Measurements from ENCODE around the gene MYO15A. TPM values are rescaled to one million over a fixed set of nuclear protein-coding genes. Genes with fewer than 3 reads are reported as not detected.

MYO15A gene
- total RNA-seq, 1 experiment from 2014 or later = 3.5 TPM

DNA sequence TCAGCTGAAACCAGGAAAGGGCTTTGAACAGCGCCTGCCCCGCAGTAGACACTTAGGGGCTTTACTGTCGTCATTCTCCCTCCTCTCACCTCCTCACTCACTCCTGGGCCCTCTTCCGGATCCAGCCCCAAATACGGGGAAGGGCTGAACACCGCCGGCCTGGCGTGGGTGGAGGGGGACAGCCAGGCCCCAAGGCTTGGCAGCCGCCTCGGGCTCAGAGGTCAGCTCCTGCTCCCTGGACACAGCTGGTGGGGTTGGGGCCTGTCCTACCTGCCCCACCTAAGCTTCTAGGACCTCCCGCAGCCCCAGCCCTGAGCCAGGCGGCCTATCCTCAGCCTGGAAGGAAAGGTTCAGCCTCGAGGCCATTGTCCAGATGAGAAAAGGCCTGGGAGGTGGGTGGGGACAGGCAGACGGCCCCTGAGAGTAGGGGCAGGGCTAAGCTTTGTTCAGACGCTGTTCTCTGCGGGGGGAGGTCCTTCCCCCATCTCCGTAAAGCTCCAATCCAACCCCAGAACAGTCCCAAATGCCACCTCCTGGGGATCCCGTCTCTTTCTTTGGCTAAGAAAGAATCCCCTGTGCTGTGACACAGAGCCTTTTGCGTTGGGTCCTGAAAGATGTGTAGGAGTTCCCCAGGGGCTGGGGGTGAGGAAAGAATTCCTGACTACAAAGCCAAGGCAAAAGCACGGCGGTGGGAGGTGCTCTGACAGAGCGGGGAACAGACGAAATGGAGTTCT, 116.0 kb downstream of the MYO15A start:
- ChIA-PET CTCF (no interaction called here), POLR2A (ENCODE audit: unreplicated experiment) (interaction anchor here (0.6 kb wide), 1 partner anchor 11 kb away, joined by 6 read pairs; no protein-coding TSS in a partner anchor)
- peak overlapping the region; percentile 55 for H3K4me3 ChIP-seq
- no peaks in the 10 kb centered on the region for H3K9me3 ChIP-seq (ENCODE audit: insufficient read depth, low read depth)
- H3F3A ChIP-seq (ENCODE audit: insufficient read depth, low read depth) = 0 out of 2 replicates have a peak, but pooled peaks cover 5% of the 10 kb centered on the region
- intact Hi-C loops (cut with micrococcal nuclease; ENCODE audit: unreplicated experiment) = loop anchor here (10.0 kb wide), 1 partner anchor 90 kb away; the partner anchor contains the start of genes SMCR8 and TOP3A
- TF ChIP-seq, protein P1, sequence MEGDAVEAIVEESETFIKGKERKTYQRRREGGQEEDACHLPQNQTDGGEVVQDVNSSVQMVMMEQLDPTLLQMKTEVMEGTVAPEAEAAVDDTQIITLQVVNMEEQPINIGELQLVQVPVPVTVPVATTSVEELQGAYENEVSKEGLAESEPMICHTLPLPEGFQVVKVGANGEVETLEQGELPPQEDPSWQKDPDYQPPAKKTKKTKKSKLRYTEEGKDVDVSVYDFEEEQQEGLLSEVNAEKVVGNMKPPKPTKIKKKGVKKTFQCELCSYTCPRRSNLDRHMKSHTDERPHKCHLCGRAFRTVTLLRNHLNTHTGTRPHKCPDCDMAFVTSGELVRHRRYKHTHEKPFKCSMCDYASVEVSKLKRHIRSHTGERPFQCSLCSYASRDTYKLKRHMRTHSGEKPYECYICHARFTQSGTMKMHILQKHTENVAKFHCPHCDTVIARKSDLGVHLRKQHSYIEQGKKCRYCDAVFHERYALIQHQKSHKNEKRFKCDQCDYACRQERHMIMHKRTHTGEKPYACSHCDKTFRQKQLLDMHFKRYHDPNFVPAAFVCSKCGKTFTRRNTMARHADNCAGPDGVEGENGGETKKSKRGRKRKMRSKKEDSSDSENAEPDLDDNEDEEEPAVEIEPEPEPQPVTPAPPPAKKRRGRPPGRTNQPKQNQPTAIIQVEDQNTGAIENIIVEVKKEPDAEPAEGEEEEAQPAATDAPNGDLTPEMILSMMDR (conservative IDR thresholded peaks at IDR 0.05) = no peak
- no peak for TF ChIP-seq EZH2 (IDR thresholded peaks at IDR 0.05; ENCODE audit: low read depth)
- no peak overlapping the region for H3K27ac ChIP-seq
- no peaks in the 10 kb centered on the region for H3K36me3 ChIP-seq (ENCODE audit: low read depth)
- peaks cover 13% of the 10 kb centered on the region for H3K79me2 ChIP-seq (ENCODE audit: low read depth)
- no TSS peak for BruUV-seq (replicated peaks)
- H3K4me1 ChIP-seq (replicated peaks; ENCODE audit: insufficient read depth) = peaks cover 25% of the 10 kb centered on the region
- H3K4me2 ChIP-seq = peak overlapping the region; percentile 94
- H2AFZ ChIP-seq = peak overlapping the region; percentile 77
- no peaks in the 10 kb centered on the region for H3K27me3 ChIP-seq (ENCODE audit: insufficient read depth, low read depth)
- no peak for DNase-seq
- no peaks in the 10 kb centered on the region for H4K20me1 ChIP-seq (ENCODE audit: insufficient read depth)
- H3K9me2 ChIP-seq (ENCODE audit: insufficient read depth) = no peaks in the 10 kb centered on the region

DNA sequence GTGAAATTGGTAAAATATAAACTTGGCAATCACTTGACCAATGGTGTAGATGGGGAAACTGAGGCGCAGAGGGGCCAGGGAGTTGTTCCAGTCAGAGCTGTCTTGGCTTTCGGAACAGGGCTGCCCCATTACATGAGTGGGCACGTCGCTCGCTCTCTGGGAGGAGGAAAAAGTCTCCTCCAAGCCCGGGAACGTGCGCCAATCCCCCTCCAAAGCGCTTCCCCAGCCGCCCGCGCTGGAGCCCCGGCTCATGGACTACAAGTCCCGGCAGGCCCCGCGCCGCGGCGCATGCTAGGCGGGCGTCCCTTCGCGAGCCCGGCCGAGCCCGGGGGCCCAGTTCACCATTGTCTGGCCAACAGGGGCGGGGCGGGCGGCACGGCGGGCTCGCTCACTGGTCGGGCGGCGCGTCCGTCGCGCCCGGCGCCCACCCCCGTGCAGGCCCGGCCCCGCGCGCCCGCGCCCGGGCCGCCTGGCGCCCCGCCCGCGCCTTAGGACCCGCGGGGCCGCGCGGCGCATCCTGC, 116.6 kb downstream of the MYO15A start, which contains the start of gene LLGL1:
Gene LLGL1 (plus strand): TSS at position 515 of the 521 bp plus-strand sequence. CDS start 48 bp downstream, outside the sequence.
- H3K4me1 ChIP-seq (replicated peaks; ENCODE audit: insufficient read depth) = peaks cover 25% of the 10 kb centered on the region
- 0 out of 2 replicates have a peak, but pooled peaks cover 5% of the 10 kb centered on the region for H3F3A ChIP-seq (ENCODE audit: insufficient read depth, low read depth)
- TF ChIP-seq, protein P1 (conservative IDR thresholded peaks at IDR 0.05) = no peak
- TF ChIP-seq EZH2 (IDR thresholded peaks at IDR 0.05; ENCODE audit: low read depth) = no peak
- no TSS peak for BruUV-seq (replicated peaks)
- ChIA-PET CTCF (interaction anchor here (0.6 kb wide), 1 partner anchor 11 kb away, joined by 3 read pairs; no protein-coding TSS in a partner anchor), POLR2A (ENCODE audit: unreplicated experiment) (interaction anchor here (0.6 kb wide), 2 partner anchors 136 to 325 kb away, joined by 3 to 13 read pairs; no protein-coding TSS in a partner anchor)
- H3K27ac ChIP-seq = no peak within 1 kb of the TSS
- H3K79me2 ChIP-seq (ENCODE audit: low read depth) = peaks cover 13% of the 10 kb centered on the region
- no peaks in the 10 kb centered on the region for H4K20me1 ChIP-seq (ENCODE audit: insufficient read depth)
- peak within 1 kb of the TSS; percentile 70 for H3K4me3 ChIP-seq
- peak within 1 kb of the TSS; percentile 96 for H3K4me2 ChIP-seq
- DNase-seq = peak; percentile 79 to 98
- H3K9me2 ChIP-seq (ENCODE audit: insufficient read depth) = no peaks in the 10 kb centered on the region
- peak within 1 kb of the TSS; percentile 78 for H2AFZ ChIP-seq
- intact Hi-C loops (cut with micrococcal nuclease; ENCODE audit: unreplicated experiment) = loop anchor here (10.0 kb wide), 1 partner anchor 90 kb away; the partner anchor contains the start of genes SMCR8 and TOP3A
- H3K36me3 ChIP-seq (ENCODE audit: low read depth) = no peaks in the 10 kb centered on the region
- no peaks in the 10 kb centered on the region for H3K27me3 ChIP-seq (ENCODE audit: insufficient read depth, low read depth)
- H3K9me3 ChIP-seq (ENCODE audit: insufficient read depth, low read depth) = no peaks in the 10 kb centered on the region

DNA sequence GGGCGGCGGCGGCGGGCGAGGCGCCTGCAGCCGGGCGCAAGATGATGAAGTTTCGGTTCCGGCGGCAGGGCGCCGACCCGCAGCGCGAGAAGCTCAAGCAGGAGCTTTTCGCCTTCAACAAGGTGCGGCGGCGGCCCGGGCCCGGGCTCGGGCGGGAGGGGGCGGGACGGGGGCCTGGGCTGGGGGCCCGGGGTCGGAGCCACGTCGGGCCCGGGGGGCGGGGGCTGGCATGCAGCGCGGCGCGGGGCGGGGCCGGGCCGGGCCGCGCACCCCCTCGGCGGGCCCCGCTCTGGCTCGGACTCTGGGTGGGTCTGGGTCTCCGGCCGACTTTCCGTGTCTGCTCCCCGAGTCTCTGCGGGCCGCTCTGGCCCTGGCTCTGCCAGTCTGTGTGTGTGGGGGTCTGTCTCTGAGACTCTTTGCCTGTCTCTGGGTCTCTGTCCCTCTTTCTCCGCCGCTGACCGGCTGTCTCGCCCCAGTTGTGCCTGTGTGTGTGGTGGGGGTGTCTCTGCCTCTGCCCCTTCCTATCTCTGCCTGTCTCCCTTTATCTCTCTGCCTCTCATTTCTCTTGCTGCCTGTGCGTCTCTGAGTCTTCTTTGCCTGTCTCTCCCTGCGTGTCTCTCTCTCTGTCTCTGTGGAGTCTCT, 117.2 kb downstream of the MYO15A start:
- CTCF ChIA-PET = interaction anchor here (0.6 kb wide), 1 partner anchor 10 kb away, joined by 3 read pairs; no protein-coding TSS in a partner anchor
- H2AFZ ChIP-seq = peak overlapping the region; percentile 78
- no peaks in the 10 kb centered on the region for H3K9me2 ChIP-seq (ENCODE audit: insufficient read depth)
- no peaks in the 10 kb centered on the region for H3K9me3 ChIP-seq (ENCODE audit: insufficient read depth, low read depth)
- no peaks in the 10 kb centered on the region for H3K27me3 ChIP-seq (ENCODE audit: insufficient read depth, low read depth)
- POLR2A ChIA-PET (ENCODE audit: unreplicated experiment) = interaction anchor here (0.6 kb wide), 2 partner anchors 137 to 325 kb away, joined by 3 to 13 read pairs; no protein-coding TSS in a partner anchor
- H3K4me3 ChIP-seq = peak overlapping the region; percentile 70
- H3K4me2 ChIP-seq = peak overlapping the region; percentile 96
- H3K36me3 ChIP-seq (ENCODE audit: low read depth) = no peaks in the 10 kb centered on the region
- intact Hi-C loops (cut with micrococcal nuclease; ENCODE audit: unreplicated experiment) = loop anchor here (10.0 kb wide), 1 partner anchor 89 kb away; the partner anchor contains the start of genes SMCR8 and TOP3A
- peaks cover 13% of the 10 kb centered on the region for H3K79me2 ChIP-seq (ENCODE audit: low read depth)
- 0 out of 2 replicates have a peak, but pooled peaks cover 3% of the 10 kb centered on the region for H4K20me1 ChIP-seq (ENCODE audit: insufficient read depth)
- BruUV-seq (replicated peaks) = no TSS peak
- H3F3A ChIP-seq (ENCODE audit: insufficient read depth, low read depth) = 0 out of 2 replicates have a peak, but pooled peaks cover 5% of the 10 kb centered on the region
- H3K4me1 ChIP-seq (replicated peaks; ENCODE audit: insufficient read depth) = peaks cover 20% of the 10 kb centered on the region
- TF ChIP-seq, protein P1 (conservative IDR thresholded peaks at IDR 0.05) = no peak
- no peak for TF ChIP-seq EZH2 (IDR thresholded peaks at IDR 0.05; ENCODE audit: low read depth)
- no peak for DNase-seq
- H3K27ac ChIP-seq = no peak overlapping the region

All from PC-9 (cell line).